AG09309 (cell line): ENCODE measurements around the gene VSIG4.

Source experiments
- DNase-seq: peaks from one replicate; pipeline ENCODE4 v3.0.0-alpha.2; 2010; ENCODE audit warnings: low read depth
- H3K4me3 ChIP-seq: 2 replicates; pipeline ENCODE4 v1.5.1; 2011; ENCODE audit warnings: mild to moderate bottlenecking, low read depth, low read length, moderate library complexity; ENCODE audit not compliant: control insufficient read depth
- CTCF ChIP-seq: IDR thresholded peaks from 2 replicates; pipeline ENCODE4 v1.5.1; 2011; ENCODE audit warnings: mild to moderate bottlenecking, low read depth, low read length, inconsistent platforms; ENCODE audit not compliant: insufficient read depth, control insufficient read depth; ENCODE audit errors: missing control alignments

The VSIG4 gene

GRCh38 chrX:66016905-66017658, 22.8 kb downstream of the VSIG4 start:
- no peak for TF ChIP-seq CTCF
- H3K4me3 ChIP-seq: no peak overlapping the region
- DNase-seq: no peak

GRCh38 chrX:66015900-66016689, 23.8 kb downstream of the VSIG4 start:
- no peak overlapping the region for H3K4me3 ChIP-seq
- TF ChIP-seq CTCF: no peak
- DNase-seq: no peak

- H3K4me3 ChIP-seq: no peak overlapping the region
- DNase-seq: no peak
- no peak for TF ChIP-seq CTCF
Measured at GRCh38 chrX:66015152-66015831, 24.6 kb downstream of the VSIG4 start.

GRCh38 chrX:66014556-66014955, 25.3 kb downstream of the VSIG4 start:
- DNase-seq: no peak
- no peak overlapping the region for H3K4me3 ChIP-seq
- no peak for TF ChIP-seq CTCF

GRCh38 chrX:66014084-66014483, 25.8 kb downstream of the VSIG4 start:
- no peak for DNase-seq
- H3K4me3 ChIP-seq: no peak overlapping the region
- no peak for TF ChIP-seq CTCF

- TF ChIP-seq CTCF: no peak
- no peak overlapping the region for H3K4me3 ChIP-seq
Measured at GRCh38 chrX:66013194-66013816, 26.6 kb downstream of the VSIG4 start.

More at GRCh38 chrX:66013194-66013816, 26.6 kb downstream of the VSIG4 start:
- DNase-seq: no peak
